GM23338 (cell line): ENCODE results near the gene SELENOV. TPM values are rescaled to one million over a fixed set of nuclear protein-coding genes. Genes with fewer than 3 reads are reported as not detected.
A peak's percentile ranks its signal among the peaks of the same experiment; 100 is the strongest.

Experiments
- ATAC-seq: fragments of 200-7000 bp; cut with Tn5 transposase; 3 replicates; pipeline ENCODE4 v1.9.1; 2020
- DNase-seq: peaks from one replicate; pipeline ENCODE4 v3.0.0-alpha.2; 2015; ENCODE audit warnings: low spot score
- H2AFZ ChIP-seq: fragments of 200-600 bp; sonication (generic); 2 replicates; pipeline ENCODE4 v1.8.0; 2016; ENCODE audit warnings: antibody characterized with exemption, mild to moderate bottlenecking, moderate library complexity
- H3F3A ChIP-seq: fragments of 200-600 bp; sonication (generic); replicated peaks from 2 replicates; pipeline ENCODE4 v1.8.0; 2017; ENCODE audit warnings: antibody characterized with exemption, mixed run types, low read depth
- H3K27ac ChIP-seq: fragments of 200-600 bp; sonication (generic); 2 replicates; pipeline ENCODE4 v1.6.1; 2016; ENCODE audit warnings: low read depth
- H3K27me3 ChIP-seq: fragments of 200-600 bp; sonication (generic); 2 replicates; pipeline ENCODE4 v1.8.0; 2016; ENCODE audit warnings: mild to moderate bottlenecking, mixed run types, moderate library complexity; ENCODE audit not compliant: insufficient read depth
- H3K36me3 ChIP-seq: fragments of 200-600 bp; sonication (generic); 2 replicates; pipeline ENCODE4 v1.8.0; 2016; ENCODE audit warnings: mild to moderate bottlenecking; ENCODE audit not compliant: insufficient read depth
- H3K4me1 ChIP-seq: fragments of 200-600 bp; sonication (generic); 2 replicates; pipeline ENCODE4 v1.8.0; 2016; ENCODE audit warnings: mild to moderate bottlenecking, moderate library complexity; ENCODE audit not compliant: insufficient read depth
- H3K4me2 ChIP-seq: fragments of 200-600 bp; sonication (generic); 2 replicates; pipeline ENCODE4 v1.7.1; 2017; ENCODE audit warnings: mixed run types
- H3K4me3 ChIP-seq: fragments of 200-600 bp; sonication (generic); 2 replicates; pipeline ENCODE4 v1.6.1; 2016; ENCODE audit warnings: mixed run types
- H3K79me2 ChIP-seq: fragments of 200-600 bp; sonication (generic); replicated peaks from 2 replicates; pipeline ENCODE4 v1.8.0; 2017; ENCODE audit warnings: mild to moderate bottlenecking; ENCODE audit not compliant: insufficient read depth
- H3K9me2 ChIP-seq: fragments of 200-600 bp; sonication (generic); 2 replicates; pipeline ENCODE4 v1.8.0; 2017; ENCODE audit not compliant: insufficient read depth
- H4K20me1 ChIP-seq: fragments of 200-600 bp; sonication (generic); replicated peaks from 2 replicates; pipeline ENCODE4 v1.8.0; 2017; ENCODE audit warnings: mild to moderate bottlenecking; ENCODE audit not compliant: insufficient read depth
- H3K27ac Mint-ChIP-seq: 2 replicates; pipeline ENCODE4 v1.8.0; 2020; ENCODE audit warnings: inconsistent platforms, mild to moderate bottlenecking, moderate library complexity, mixed read lengths
- H3K27me3 Mint-ChIP-seq: 3 replicates; pipeline ENCODE4 v1.8.0; 2022; ENCODE audit warnings: low read depth, mild to moderate bottlenecking, moderate library complexity, mixed read lengths, inconsistent platforms; ENCODE audit not compliant: insufficient read depth, poor library complexity
- H3K36me3 Mint-ChIP-seq: 3 replicates; pipeline ENCODE4 v1.8.0; 2021; ENCODE audit warnings: low read depth, mild to moderate bottlenecking, inconsistent platforms, moderate library complexity, mixed read lengths
- H3K4me1 Mint-ChIP-seq: 3 replicates; pipeline ENCODE4 v1.8.0; 2020; ENCODE audit warnings: mild to moderate bottlenecking, inconsistent platforms, mixed read lengths
- H3K4me3 Mint-ChIP-seq: 3 replicates; pipeline ENCODE4 v1.8.0; 2021; ENCODE audit warnings: moderate library complexity, mild to moderate bottlenecking, inconsistent platforms, mixed read lengths
- H3K9me3 Mint-ChIP-seq: 3 replicates; pipeline ENCODE4 v1.8.0; 2020; ENCODE audit warnings: moderate library complexity, mild to moderate bottlenecking, inconsistent platforms, mixed read lengths
- CREB1 ChIP-seq: fragments of 250-450 bp; sonication (Bioruptor Pico); IDR thresholded peaks from 2 replicates; pipeline ENCODE4 v1.5.0; 2020; ENCODE audit warnings: low read depth, mild to moderate bottlenecking, moderate library complexity
- EZH2 ChIP-seq: fragments of 200-600 bp; sonication (generic); IDR thresholded peaks from one replicate; pipeline ENCODE4 v1.8.0; 2017; ENCODE audit warnings: antibody characterized with exemption, mild to moderate bottlenecking, low read depth; ENCODE audit not compliant: unreplicated experiment
- EZH2phosphoT487 ChIP-seq: fragments of 200-600 bp; sonication (generic); IDR thresholded peaks from one replicate; pipeline ENCODE4 v1.8.1; 2018; ENCODE audit warnings: antibody characterized with exemption; ENCODE audit not compliant: unreplicated experiment
- JUNB ChIP-seq: IDR thresholded peaks from one replicate; pipeline ENCODE4 v1.6.1; 2016; ENCODE audit warnings: antibody characterized with exemption; ENCODE audit not compliant: unreplicated experiment
- NANOG ChIP-seq: IDR thresholded peaks from 2 replicates; pipeline ENCODE4 v1.6.1; 2016; ENCODE audit warnings: antibody characterized with exemption, borderline replicate concordance
- POLR2AphosphoS5 ChIP-seq: IDR thresholded peaks from 2 replicates; pipeline ENCODE4 v1.6.1; 2016; ENCODE audit warnings: antibody characterized with exemption, low read depth
- ZNF114 ChIP-seq: fragments of 250-450 bp; sonication (Bioruptor Pico); IDR thresholded peaks from 2 replicates; pipeline ENCODE4 v1.5.0; 2020; ENCODE audit warnings: mild to moderate bottlenecking, moderate library complexity
- ZNF331 ChIP-seq: fragments of 250-450 bp; sonication (Bioruptor Pico); IDR thresholded peaks from 2 replicates; pipeline ENCODE4 v1.5.0; 2020; ENCODE audit warnings: low read depth, mild to moderate bottlenecking, moderate library complexity
- long read RNA-seq: library from polyadenylated mRNA; unstranded; transcript quantifications from one replicate; pipeline ENCODE4 v2.0.0, GENCODE V29; 2020; ENCODE audit not compliant: unreplicated experiment
- polyA plus RNA-seq: library from polyadenylated mRNA; unstranded; fragments of >200 nt; fragmentation: Nextera tagmentation; extraction: Ambion mirVana; gene quantifications from 2 replicates; pipeline ENCODE4 v1.2.1, GENCODE V29; 2016
- total RNA-seq: library from RNA; depleted of rRNA; stranded (reverse); fragments of >200 nt; shearing (Covaris generic); gene quantifications from 2 replicates; pipeline ENCODE4 v1.2.3, GENCODE V29; 2014; rRNA removed
- TF ChIP-seq, protein P1 (sequence below), 2 experiments: fragments of 200-600 bp in 1 of 2; sonication (generic) in 1 of 2; conservative IDR thresholded peaks; 2 replicates each; pipeline versions ENCODE4 v1.5.1 to v1.6.1; 2016 to 2017; ENCODE audit warnings: antibody characterized with exemption in 2 of 2, low read depth in 2 of 2, mild to moderate bottlenecking in 2 of 2, moderate library complexity in 1 of 2

SELENOV gene
- total RNA-seq, result 8.7 and 13.8 TPM in 2 replicates
- 8.0 and 12.4 TPM in 2 replicates for polyA plus RNA-seq
- long read RNA-seq, partial matches to known transcripts, result 0 of 4 reads
- long read RNA-seq, other reads (novel, unspliced or antisense), result 3 of 4 reads

- Histone ChIP-seq H4K20me1 (0 out of 2 replicates have a peak, but pooled peaks cover 4% of the 10 kb centered on the region), H2AFZ (peak within 1 kb of the TSS; percentile 97), H3K4me1 (peaks cover 15% of the 10 kb centered on the region; the same call in 1 of the 2 replicates), H3K27ac (peak within 1 kb of the TSS; percentile 92), H3K79me2 (peaks cover 16% of the 10 kb centered on the region), H3K36me3 (no peaks in the 10 kb centered on the region), H3F3A (0 out of 2 replicates have a peak, but pooled peaks cover 11% of the 10 kb centered on the region), H3K4me3 (peak within 1 kb of the TSS; percentile 99), H3K9me2 (no peaks in the 10 kb centered on the region), H3K4me2 (peak within 1 kb of the TSS; percentile 94), H3K27me3 (peaks cover 19% of the 10 kb centered on the region)
- H3K4me1 Mint-ChIP-seq, result peaks cover 25% of the 10 kb centered on the region
- peaks cover 31% of the 10 kb centered on the region for H3K27me3 Mint-ChIP-seq
- peak; percentile 94 for DNase-seq
- H3K4me3 Mint-ChIP-seq, result peak within 1 kb of the TSS; percentile 88
- peak within 1 kb of the TSS; percentile 70; the same call in 1 of the 2 replicates for H3K27ac Mint-ChIP-seq
- TF ChIP-seq CREB1 (CRISPR knock-in tag), result 0 out of 2 replicates have a peak, but pooled peaks have one; percentile 2
- TF ChIP-seq EZH2, result no peak
- TF ChIP-seq JUNB, result no peak
- peak; percentile 47 for TF ChIP-seq POLR2AphosphoS5
- TF ChIP-seq EZH2phosphoT487, result no peak
- TF ChIP-seq, protein P1, sequence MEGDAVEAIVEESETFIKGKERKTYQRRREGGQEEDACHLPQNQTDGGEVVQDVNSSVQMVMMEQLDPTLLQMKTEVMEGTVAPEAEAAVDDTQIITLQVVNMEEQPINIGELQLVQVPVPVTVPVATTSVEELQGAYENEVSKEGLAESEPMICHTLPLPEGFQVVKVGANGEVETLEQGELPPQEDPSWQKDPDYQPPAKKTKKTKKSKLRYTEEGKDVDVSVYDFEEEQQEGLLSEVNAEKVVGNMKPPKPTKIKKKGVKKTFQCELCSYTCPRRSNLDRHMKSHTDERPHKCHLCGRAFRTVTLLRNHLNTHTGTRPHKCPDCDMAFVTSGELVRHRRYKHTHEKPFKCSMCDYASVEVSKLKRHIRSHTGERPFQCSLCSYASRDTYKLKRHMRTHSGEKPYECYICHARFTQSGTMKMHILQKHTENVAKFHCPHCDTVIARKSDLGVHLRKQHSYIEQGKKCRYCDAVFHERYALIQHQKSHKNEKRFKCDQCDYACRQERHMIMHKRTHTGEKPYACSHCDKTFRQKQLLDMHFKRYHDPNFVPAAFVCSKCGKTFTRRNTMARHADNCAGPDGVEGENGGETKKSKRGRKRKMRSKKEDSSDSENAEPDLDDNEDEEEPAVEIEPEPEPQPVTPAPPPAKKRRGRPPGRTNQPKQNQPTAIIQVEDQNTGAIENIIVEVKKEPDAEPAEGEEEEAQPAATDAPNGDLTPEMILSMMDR (conservative IDR thresholded peaks at IDR 0.05; ENCODE audit: low read depth in 2 of 2), result peak; percentile 34 to 53
- peak; percentile 77 for ATAC-seq
- H3K9me3 Mint-ChIP-seq, result peaks cover 9% of the 10 kb centered on the region; the same call in 2 of the 3 replicates
- H3K36me3 Mint-ChIP-seq, result peaks cover 19% of the 10 kb centered on the region
Measured at GRCh38 chr19:39514840-39515550, at the start of gene SELENOV. TSS of gene SELENOV (plus strand) at chr19:39515139. CDS start at chr19:39515213, 74 bp downstream.

GRCh38 chr19:39465956-39466747 lies 48.8 kb upstream of the SELENOV start:
- Histone ChIP-seq H3K4me2 (no peak overlapping the region), H3K27me3 (no peaks in the 10 kb centered on the region), H3K36me3 (peaks cover 34% of the 10 kb centered on the region), H3K4me3 (no peak overlapping the region), H3K4me1 (no peaks in the 10 kb centered on the region), H2AFZ (no peak overlapping the region), H3K27ac (no peak overlapping the region), H3F3A (0 out of 2 replicates have a peak, but pooled peaks cover 4% of the 10 kb centered on the region), H4K20me1 (peaks cover 18% of the 10 kb centered on the region; the same call in 1 of the 2 replicates), H3K9me2 (no peaks in the 10 kb centered on the region), H3K79me2 (no peaks in the 10 kb centered on the region)
- Mint-ChIP-seq H3K4me1 (no peaks in the 10 kb centered on the region; the same call in 2 of the 3 replicates), H3K4me3 (no peak overlapping the region; the same call in 2 of the 3 replicates), H3K36me3 (peaks cover 67% of the 10 kb centered on the region), H3K27ac (no peak overlapping the region), H3K27me3 (peaks cover 2% of the 10 kb centered on the region), H3K9me3 (no peaks in the 10 kb centered on the region)
- no peak for ATAC-seq
- DNase-seq, result no peak
- no peak for TF ChIP-seq NANOG
- no peak for TF ChIP-seq ZNF114 (CRISPR knock-in tag)
- TF ChIP-seq ZNF331 (CRISPR knock-in tag), result no peak
- TF ChIP-seq EZH2phosphoT487, result no peak
- TF ChIP-seq, protein P1 (conservative IDR thresholded peaks at IDR 0.05; ENCODE audit: low read depth in 2 of 2), result no peak
- no peak for TF ChIP-seq CREB1 (CRISPR knock-in tag)
